ENCODE results near the gene PLB1.

PLB1 gene

GRCh38 chr2:28512607-28512965 is 16.7 kb downstream of the PLB1 start:
- H3K27ac Mint-ChIP-seq (ENCODE audit: low read depth) = no peak overlapping the region
- no peak overlapping the region for H3K4me3 Mint-ChIP-seq
- peaks cover 42% of the 10 kb centered on the region for H3K27me3 Mint-ChIP-seq
- ATAC-seq (replicated peaks; ENCODE audit: extremely low read depth, poor library complexity, severe bottlenecking) (no peak), DNase-seq (ENCODE audit: low spot score in 2 of 2) (no peak)
- H3K9me3 Mint-ChIP-seq = peaks cover 21% of the 10 kb centered on the region
- peaks cover 12% of the 10 kb centered on the region for H3K4me1 Mint-ChIP-seq
- no peaks in the 10 kb centered on the region for H3K36me3 Mint-ChIP-seq (ENCODE audit: insufficient read depth)

- H3K4me3 Mint-ChIP-seq = no peak overlapping the region
- peaks cover 21% of the 10 kb centered on the region for H3K9me3 Mint-ChIP-seq
- no peaks in the 10 kb centered on the region for H3K36me3 Mint-ChIP-seq (ENCODE audit: insufficient read depth)
- H3K4me1 Mint-ChIP-seq = peaks cover 11% of the 10 kb centered on the region
- H3K27me3 Mint-ChIP-seq = peaks cover 47% of the 10 kb centered on the region
- no peak for DNase-seq (ENCODE audit: low spot score in 2 of 2)
- ATAC-seq (replicated peaks; ENCODE audit: extremely low read depth, poor library complexity, severe bottlenecking) = no peak
- H3K27ac Mint-ChIP-seq (ENCODE audit: low read depth) = no peak overlapping the region
Observed at GRCh38 chr2:28513097-28513496, 17.2 kb downstream of the PLB1 start.

GRCh38 chr2:28515176-28515751 is 19.4 kb downstream of the PLB1 start:
- Mint-ChIP-seq H3K36me3 (ENCODE audit: insufficient read depth) (no peaks in the 10 kb centered on the region), H3K9me3 (peaks cover 21% of the 10 kb centered on the region), H3K4me1 (no peaks in the 10 kb centered on the region), H3K4me3 (no peak overlapping the region), H3K27ac (ENCODE audit: low read depth) (no peak overlapping the region), H3K27me3 (peaks cover 65% of the 10 kb centered on the region)
- no peak for ATAC-seq (replicated peaks; ENCODE audit: extremely low read depth, poor library complexity, severe bottlenecking)
- no peak for DNase-seq (ENCODE audit: low spot score in 2 of 2)

- Mint-ChIP-seq H3K27me3 (peaks cover 77% of the 10 kb centered on the region), H3K9me3 (peaks cover 21% of the 10 kb centered on the region), H3K4me1 (no peaks in the 10 kb centered on the region), H3K36me3 (ENCODE audit: insufficient read depth) (no peaks in the 10 kb centered on the region), H3K27ac (ENCODE audit: low read depth) (no peak overlapping the region), H3K4me3 (no peak overlapping the region)
- ATAC-seq (replicated peaks; ENCODE audit: extremely low read depth, poor library complexity, severe bottlenecking) (no peak), DNase-seq (ENCODE audit: low spot score in 2 of 2) (no peak)
Observed at GRCh38 chr2:28516430-28516829, 20.6 kb downstream of the PLB1 start.

GRCh38 chr2:28516950-28517349 is 21.1 kb downstream of the PLB1 start:
- H3K4me3 Mint-ChIP-seq = no peak overlapping the region
- peaks cover 18% of the 10 kb centered on the region for H3K9me3 Mint-ChIP-seq
- H3K36me3 Mint-ChIP-seq (ENCODE audit: insufficient read depth) = no peaks in the 10 kb centered on the region
- peaks cover 82% of the 10 kb centered on the region for H3K27me3 Mint-ChIP-seq
- H3K4me1 Mint-ChIP-seq = no peaks in the 10 kb centered on the region
- DNase-seq (ENCODE audit: low spot score in 2 of 2) (no peak), ATAC-seq (replicated peaks; ENCODE audit: extremely low read depth, poor library complexity, severe bottlenecking) (no peak)
- H3K27ac Mint-ChIP-seq (ENCODE audit: low read depth) = no peak overlapping the region

- DNase-seq (ENCODE audit: low spot score in 2 of 2) = no peak
- H3K4me1 Mint-ChIP-seq = no peaks in the 10 kb centered on the region
- H3K36me3 Mint-ChIP-seq (ENCODE audit: insufficient read depth) = no peaks in the 10 kb centered on the region
- no peaks in the 10 kb centered on the region for H3K9me3 Mint-ChIP-seq
- ATAC-seq (replicated peaks; ENCODE audit: extremely low read depth, poor library complexity, severe bottlenecking) = no peak
- H3K4me3 Mint-ChIP-seq = no peak overlapping the region
- H3K27ac Mint-ChIP-seq (ENCODE audit: low read depth) = no peak overlapping the region
- H3K27me3 Mint-ChIP-seq = peaks cover 88% of the 10 kb centered on the region
Observed at GRCh38 chr2:28521663-28522062, 25.8 kb downstream of the PLB1 start.

- Mint-ChIP-seq H3K4me1 (no peaks in the 10 kb centered on the region), H3K27me3 (peaks cover 87% of the 10 kb centered on the region), H3K4me3 (no peak overlapping the region), H3K36me3 (ENCODE audit: insufficient read depth) (no peaks in the 10 kb centered on the region), H3K9me3 (no peaks in the 10 kb centered on the region), H3K27ac (ENCODE audit: low read depth) (no peak overlapping the region)
- no peak for ATAC-seq (replicated peaks; ENCODE audit: extremely low read depth, poor library complexity, severe bottlenecking)
- no peak for DNase-seq (ENCODE audit: low spot score in 2 of 2)
Observed at GRCh38 chr2:28522481-28522880, 26.6 kb downstream of the PLB1 start.

GRCh38 chr2:28523902-28524301 is 28.0 kb downstream of the PLB1 start:
- DNase-seq (ENCODE audit: low spot score in 2 of 2) (no peak), ATAC-seq (replicated peaks; ENCODE audit: extremely low read depth, poor library complexity, severe bottlenecking) (no peak)
- peaks cover 73% of the 10 kb centered on the region for H3K27me3 Mint-ChIP-seq
- H3K4me3 Mint-ChIP-seq = no peak overlapping the region
- H3K4me1 Mint-ChIP-seq = no peaks in the 10 kb centered on the region
- no peaks in the 10 kb centered on the region for H3K9me3 Mint-ChIP-seq
- H3K36me3 Mint-ChIP-seq (ENCODE audit: insufficient read depth) = no peaks in the 10 kb centered on the region
- H3K27ac Mint-ChIP-seq (ENCODE audit: low read depth) = no peak overlapping the region

- H3K9me3 Mint-ChIP-seq = no peaks in the 10 kb centered on the region
- DNase-seq (ENCODE audit: low spot score in 2 of 2) = no peak
- H3K27ac Mint-ChIP-seq (ENCODE audit: low read depth) = no peak overlapping the region
- peaks cover 2% of the 10 kb centered on the region for H3K36me3 Mint-ChIP-seq (ENCODE audit: insufficient read depth)
- no peaks in the 10 kb centered on the region for H3K4me1 Mint-ChIP-seq
- peaks cover 61% of the 10 kb centered on the region for H3K27me3 Mint-ChIP-seq
- H3K4me3 Mint-ChIP-seq = no peak overlapping the region
- no peak for ATAC-seq (replicated peaks; ENCODE audit: extremely low read depth, poor library complexity, severe bottlenecking)
Observed at GRCh38 chr2:28525481-28525880, 29.6 kb downstream of the PLB1 start.

- Mint-ChIP-seq H3K9me3 (no peaks in the 10 kb centered on the region), H3K4me1 (no peaks in the 10 kb centered on the region), H3K27me3 (peaks cover 49% of the 10 kb centered on the region), H3K27ac (ENCODE audit: low read depth) (no peak overlapping the region), H3K36me3 (ENCODE audit: insufficient read depth) (peaks cover 2% of the 10 kb centered on the region), H3K4me3 (no peak overlapping the region)
- ATAC-seq (replicated peaks; ENCODE audit: extremely low read depth, poor library complexity, severe bottlenecking) = no peak
- DNase-seq (ENCODE audit: low spot score in 2 of 2) = no peak
Observed at GRCh38 chr2:28526527-28527132, 30.8 kb downstream of the PLB1 start.

GRCh38 chr2:28527196-28527595 is 31.3 kb downstream of the PLB1 start:
- H3K27ac Mint-ChIP-seq (ENCODE audit: low read depth) = no peak overlapping the region
- DNase-seq (ENCODE audit: low spot score in 2 of 2) (no peak), ATAC-seq (replicated peaks; ENCODE audit: extremely low read depth, poor library complexity, severe bottlenecking) (no peak)
- H3K27me3 Mint-ChIP-seq = peaks cover 44% of the 10 kb centered on the region
- no peaks in the 10 kb centered on the region for H3K9me3 Mint-ChIP-seq
- H3K36me3 Mint-ChIP-seq (ENCODE audit: insufficient read depth) = peaks cover 2% of the 10 kb centered on the region
- no peaks in the 10 kb centered on the region for H3K4me1 Mint-ChIP-seq
- H3K4me3 Mint-ChIP-seq = no peak overlapping the region

- Mint-ChIP-seq H3K4me3 (no peak overlapping the region), H3K27ac (ENCODE audit: low read depth) (no peak overlapping the region), H3K9me3 (no peaks in the 10 kb centered on the region), H3K36me3 (ENCODE audit: insufficient read depth) (peaks cover 2% of the 10 kb centered on the region), H3K27me3 (peaks cover 40% of the 10 kb centered on the region), H3K4me1 (no peaks in the 10 kb centered on the region)
- no peak for ATAC-seq (replicated peaks; ENCODE audit: extremely low read depth, poor library complexity, severe bottlenecking)
- DNase-seq (ENCODE audit: low spot score in 2 of 2) = no peak
Observed at GRCh38 chr2:28528206-28528605, 32.3 kb downstream of the PLB1 start.

GRCh38 chr2:28530782-28531181 is 34.9 kb downstream of the PLB1 start:
- peaks cover 26% of the 10 kb centered on the region for H3K27me3 Mint-ChIP-seq
- no peak for DNase-seq (ENCODE audit: low spot score in 2 of 2)
- no peaks in the 10 kb centered on the region for H3K9me3 Mint-ChIP-seq
- no peaks in the 10 kb centered on the region for H3K4me1 Mint-ChIP-seq
- H3K36me3 Mint-ChIP-seq (ENCODE audit: insufficient read depth) = peaks cover 2% of the 10 kb centered on the region
- H3K4me3 Mint-ChIP-seq = no peak overlapping the region
- ATAC-seq (replicated peaks; ENCODE audit: extremely low read depth, poor library complexity, severe bottlenecking) = no peak
- no peak overlapping the region for H3K27ac Mint-ChIP-seq (ENCODE audit: low read depth)
